GM18507 (cell line): ENCODE measurements around the gene CEACAM3.

Experiments
- DNase-seq: peaks from one replicate; pipeline ENCODE4 v3.0.0; 2011; ENCODE audit warnings: low read depth; ENCODE audit not compliant: insufficient read length; ENCODE audit errors: extremely low spot score
- FAIRE-seq: peaks from 2 replicates; lab custom pipeline; 2011; peaks lifted over from hg19 to GRCh38; lab: Jason Lieb, UNC

Gene CEACAM3

DNA sequence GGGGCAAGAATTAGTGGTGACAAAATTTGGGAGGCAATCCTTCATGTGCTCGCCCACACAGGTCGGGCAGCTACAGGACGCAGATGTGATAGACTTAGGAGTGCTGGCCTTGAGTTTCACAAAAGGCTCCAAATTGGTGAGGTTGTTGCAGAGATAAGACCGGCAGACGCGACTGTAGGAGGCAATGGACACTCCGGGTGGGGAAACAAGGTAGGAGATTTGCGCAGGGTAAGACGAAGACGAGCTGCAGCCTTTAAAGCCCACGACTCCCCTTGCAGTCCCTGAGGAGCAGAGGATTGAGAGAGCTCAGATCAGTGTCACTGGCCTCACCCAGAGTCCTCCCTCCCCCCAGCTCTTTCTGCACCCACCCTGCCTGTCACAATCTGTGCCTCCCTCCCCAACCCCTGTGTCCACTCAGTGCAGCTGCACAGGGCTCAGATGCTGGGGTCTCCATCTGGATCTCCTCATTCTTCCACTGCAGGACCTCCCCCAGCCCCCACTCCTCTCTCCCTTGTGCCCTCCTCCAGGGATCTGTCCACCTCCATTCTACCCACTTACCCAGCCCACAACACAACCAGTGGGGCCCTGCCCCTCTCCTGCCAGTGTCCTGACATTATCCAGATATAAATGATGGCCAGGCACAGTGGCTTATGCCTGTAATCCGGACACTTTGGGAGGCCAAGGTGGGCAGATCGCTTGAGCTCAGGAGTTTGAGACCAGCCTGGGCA lies 41.8 kb downstream of the CEACAM3 start:
- no peak for DNase-seq
- FAIRE-seq = no peak

DNA sequence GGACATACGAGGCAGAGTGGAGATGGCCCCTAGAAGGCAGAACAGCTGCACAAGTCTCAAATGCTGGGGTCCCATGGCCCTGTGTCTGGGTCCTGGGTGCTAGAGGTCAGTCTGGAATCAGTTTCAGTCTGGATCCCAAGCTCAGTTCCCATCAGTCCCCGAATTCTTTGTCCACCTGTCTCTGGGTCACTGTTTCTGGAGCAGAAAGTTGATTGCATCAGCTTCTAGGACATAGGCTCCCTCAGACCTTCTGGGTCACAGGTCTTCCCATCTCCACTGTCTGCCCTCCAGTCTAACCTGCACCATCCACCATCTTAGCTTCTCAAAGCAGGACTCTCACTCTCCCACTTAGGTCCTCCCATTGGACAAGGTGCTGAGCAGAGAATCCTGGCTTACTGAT lies 42.8 kb downstream of the CEACAM3 start:
- DNase-seq (no peak), FAIRE-seq (no peak)

GRCh38 chr19:41843371-41843770 lies 47.0 kb downstream of the CEACAM3 start:
- no peak for FAIRE-seq
- no peak for DNase-seq

DNA sequence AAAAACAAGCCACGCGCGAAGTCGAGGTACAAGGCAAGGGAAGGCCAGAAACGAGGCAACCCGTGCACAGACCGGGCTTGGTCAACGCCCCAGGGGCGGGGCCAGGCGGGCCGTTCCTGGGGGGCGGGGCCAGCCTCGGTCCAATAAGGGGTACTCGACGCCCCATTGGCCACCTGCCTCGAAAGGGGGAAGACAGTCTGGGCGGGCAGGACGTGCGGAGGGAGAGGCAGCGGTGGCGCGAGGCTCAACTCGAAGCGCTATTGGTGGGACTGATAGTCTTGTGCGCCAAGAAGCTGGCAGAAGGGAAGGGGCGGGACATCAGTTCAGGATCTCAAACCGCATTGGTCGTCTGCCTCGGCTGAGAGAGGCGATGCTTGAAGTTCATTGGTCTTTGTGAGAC lies 48.2 kb downstream of the CEACAM3 start, which contains the start of gene LYPD4:
Gene LYPD4 (minus strand): TSS at position 83 of the 400 bp plus-strand sequence. CDS start 5,398 bp downstream, outside the sequence.
- DNase-seq (no peak), FAIRE-seq (no peak)

DNA sequence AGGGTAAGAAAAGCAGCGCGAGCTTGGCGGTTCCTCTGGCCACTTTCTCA lies 48.4 kb downstream of the CEACAM3 start, which contains the start of gene DMRTC2:
Gene DMRTC2 (plus strand): TSS at position 42 of the 50 bp plus-strand sequence. CDS start 2,387 bp downstream, outside the sequence.
- FAIRE-seq = no peak
- no peak for DNase-seq

DNA sequence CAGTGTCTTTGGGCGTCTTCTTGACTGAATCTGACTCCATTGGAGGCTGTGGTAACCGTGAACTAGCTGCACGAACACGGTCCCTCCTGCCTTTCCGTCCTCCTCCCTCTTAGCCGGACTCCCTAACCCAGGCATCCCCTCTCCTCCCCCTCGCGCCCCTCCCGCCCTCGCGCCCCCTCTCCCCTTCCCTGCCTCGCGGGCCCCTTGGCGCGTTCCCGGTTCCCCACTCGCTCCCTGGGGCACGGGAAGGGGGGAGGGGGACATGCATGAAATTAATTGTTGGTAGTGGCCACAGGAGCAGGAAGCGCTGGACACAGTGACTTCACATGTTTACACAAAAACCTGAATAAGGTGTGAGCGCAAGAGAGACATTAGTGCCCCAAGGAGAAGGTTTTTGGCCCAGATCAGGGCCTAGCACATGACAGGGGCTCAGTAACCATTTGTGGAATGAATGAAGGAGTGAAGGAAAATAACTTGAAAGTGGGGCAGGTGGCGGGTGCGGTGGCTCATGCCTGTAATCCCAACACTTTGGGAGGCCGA lies 48.7 kb downstream of the CEACAM3 start:
- FAIRE-seq (no peak), DNase-seq (no peak)

- DNase-seq = no peak
- FAIRE-seq = no peak
Measured at GRCh38 chr19:41847351-41848105, 51.1 kb downstream of the CEACAM3 start.

DNA sequence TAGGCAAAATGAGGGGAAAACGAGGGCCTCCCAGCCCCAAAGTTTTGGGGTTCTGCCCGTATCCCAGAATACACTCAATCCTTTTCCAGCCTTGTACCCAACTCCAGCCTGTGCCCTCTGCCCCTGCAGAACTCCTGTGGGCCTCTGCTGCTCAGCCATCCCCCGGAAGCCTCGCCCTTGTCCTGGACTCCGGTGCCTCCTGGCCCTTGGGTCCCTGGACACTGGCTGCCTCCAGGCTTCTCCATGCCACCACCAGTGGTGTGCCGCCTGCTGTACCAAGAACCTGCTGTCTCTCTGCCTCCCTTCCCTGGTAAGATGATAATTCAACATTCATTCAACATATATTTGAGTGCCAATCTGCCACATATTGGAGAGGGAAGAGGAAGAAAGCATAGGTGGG lies 52.3 kb downstream of the CEACAM3 start:
- no peak for DNase-seq
- FAIRE-seq = no peak

DNA sequence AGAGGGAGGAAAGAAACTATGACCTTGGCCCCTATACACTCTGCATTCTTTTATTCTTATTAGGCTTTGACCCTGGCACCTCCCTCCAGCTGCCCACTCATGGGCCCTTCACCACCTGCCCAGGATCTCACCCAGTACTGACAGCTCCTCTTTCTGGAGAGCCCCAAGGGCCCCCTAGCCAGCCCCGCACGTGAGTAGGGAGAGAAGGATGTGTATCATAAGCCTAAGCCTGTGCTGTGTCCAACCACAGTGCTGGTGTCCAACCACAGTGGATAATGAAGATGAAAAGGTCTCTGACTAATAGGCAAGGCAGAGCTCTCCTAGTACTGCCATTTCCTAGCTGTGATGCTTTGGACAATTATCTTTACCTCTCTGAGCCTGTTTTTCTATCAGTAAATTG lies 52.7 kb downstream of the CEACAM3 start:
- FAIRE-seq = no peak

DNA sequence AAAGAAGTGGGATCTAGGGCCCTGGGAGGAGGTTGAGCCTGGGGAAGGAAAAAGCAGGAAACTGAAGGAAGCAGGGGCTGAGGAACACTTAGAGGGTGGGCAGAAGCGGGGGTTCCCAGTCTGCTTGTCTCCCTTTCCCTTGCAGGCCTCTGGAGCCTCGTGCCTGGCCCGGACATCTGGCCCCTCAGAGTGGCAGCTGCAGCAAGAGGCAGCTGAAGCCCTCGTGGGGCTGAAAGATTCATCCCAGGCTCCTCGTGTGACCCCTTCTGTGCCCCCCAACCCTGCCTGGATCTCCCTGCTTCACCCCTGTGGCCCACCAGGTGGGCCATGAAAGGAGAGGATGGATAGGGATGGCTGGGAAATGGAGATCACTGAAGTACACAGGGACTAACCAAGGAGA lies 54.0 kb downstream of the CEACAM3 start:
- FAIRE-seq (no peak), DNase-seq (no peak)

More for the DNA sequence above, 52.7 kb downstream of the CEACAM3 start:
- no peak for DNase-seq

GRCh38 chr19:41851456-41851855 lies 55.1 kb downstream of the CEACAM3 start:
- FAIRE-seq = no peak
- DNase-seq = no peak

DNA sequence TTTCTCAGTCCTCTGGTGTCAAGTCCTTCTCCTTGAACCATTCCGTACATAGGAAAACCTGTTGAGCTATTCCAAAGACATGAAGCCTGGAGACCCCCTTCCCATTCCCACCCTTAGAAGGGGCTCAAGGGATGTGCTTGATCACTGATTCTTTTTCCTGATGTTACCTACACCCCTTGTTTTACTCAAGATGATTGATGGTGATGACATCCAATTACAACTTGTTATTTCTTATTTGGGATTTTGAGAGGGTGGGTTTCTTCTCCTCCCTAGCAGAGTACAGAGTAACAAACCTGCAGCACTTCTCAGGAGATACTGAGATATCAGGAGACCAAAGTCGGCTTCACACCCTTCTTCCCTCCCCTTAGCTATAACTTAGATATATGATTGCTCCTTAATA lies 57.0 kb downstream of the CEACAM3 start:
- FAIRE-seq = no peak
- DNase-seq = no peak

DNA sequence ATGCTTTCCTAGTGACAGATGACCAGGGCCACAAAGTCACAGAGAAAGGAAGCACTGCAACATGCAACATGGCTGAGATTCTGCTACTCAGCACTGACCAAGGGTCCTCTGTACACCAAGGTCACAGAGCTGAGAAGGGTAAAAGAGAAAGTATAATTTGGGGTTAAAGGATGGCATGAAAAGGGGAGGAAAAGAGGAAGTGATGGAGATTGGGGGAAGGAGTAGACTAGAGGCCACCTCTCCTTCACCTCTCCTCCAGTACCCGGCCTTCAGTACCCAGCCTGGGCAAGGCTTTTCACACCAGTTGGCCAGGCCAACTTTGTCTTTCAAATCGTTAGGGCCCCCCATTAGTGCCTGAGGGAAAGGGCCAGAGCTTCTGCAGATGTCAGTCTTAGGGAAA lies 57.4 kb downstream of the CEACAM3 start:
- no peak for FAIRE-seq

GRCh38 chr19:41859213-41859617 lies 62.8 kb downstream of the CEACAM3 start:
- FAIRE-seq (no peak), DNase-seq (no peak)

More for the DNA sequence above, 57.4 kb downstream of the CEACAM3 start:
- no peak for DNase-seq

DNA sequence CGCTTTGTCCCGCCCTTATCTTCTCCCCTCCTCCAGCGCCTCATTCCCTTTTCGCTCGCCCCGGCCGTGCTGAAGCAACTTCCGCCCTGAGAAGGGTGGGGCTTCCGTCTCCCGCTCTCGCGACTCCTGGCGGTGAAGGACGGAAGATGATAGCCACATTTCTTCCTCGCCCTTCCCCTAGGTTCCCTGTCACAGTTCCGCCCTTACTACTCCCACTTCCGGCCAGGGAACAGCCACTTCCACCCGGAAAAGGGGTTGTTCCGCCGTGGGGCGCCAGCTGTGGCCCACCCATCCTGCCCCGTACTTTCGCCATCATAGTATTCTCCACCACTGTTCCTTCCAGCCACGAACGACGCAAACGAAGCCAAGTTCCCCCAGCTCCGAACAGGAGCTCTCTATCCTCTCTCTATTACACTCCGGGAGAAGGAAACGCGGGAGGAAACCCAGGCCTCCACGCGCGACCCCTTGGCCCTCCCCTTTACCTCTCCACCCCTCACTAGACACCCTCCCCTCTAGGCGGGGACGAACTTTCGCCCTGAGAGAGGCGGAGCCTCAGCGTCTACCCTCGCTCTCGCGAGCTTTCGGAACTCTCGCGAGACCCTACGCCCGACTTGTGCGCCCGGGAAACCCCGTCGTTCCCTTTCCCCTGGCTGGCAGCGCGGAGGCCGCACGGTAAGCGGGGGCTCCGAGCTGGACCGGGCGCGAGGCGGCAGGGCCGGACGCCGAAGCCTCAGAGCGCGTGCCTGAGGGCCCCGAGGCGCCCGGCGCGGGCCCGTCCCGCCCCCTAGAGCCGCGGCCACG lies 63.4 kb downstream of the CEACAM3 start, which contains the start of gene RPS19:
Gene RPS19 (plus strand): TSS at position 638 of the 801 bp plus-strand sequence. CDS start 520 bp downstream, outside the sequence.
- FAIRE-seq (peak; percentile 98), DNase-seq (peak; percentile 87)

GRCh38 chr19:41860419-41861115 lies 64.2 kb downstream of the CEACAM3 start:
- DNase-seq = no peak

More at GRCh38 chr19:41860419-41861115, 64.2 kb downstream of the CEACAM3 start:
- no peak for FAIRE-seq
